Measurements from ENCODE around the gene FBLN5.
"Not testable (repeated sequence)": the region's sequence is repeated elsewhere in the genome, so short reads cannot be mapped to it uniquely, and the experiment has no call there.

The FBLN5 gene

DNA sequence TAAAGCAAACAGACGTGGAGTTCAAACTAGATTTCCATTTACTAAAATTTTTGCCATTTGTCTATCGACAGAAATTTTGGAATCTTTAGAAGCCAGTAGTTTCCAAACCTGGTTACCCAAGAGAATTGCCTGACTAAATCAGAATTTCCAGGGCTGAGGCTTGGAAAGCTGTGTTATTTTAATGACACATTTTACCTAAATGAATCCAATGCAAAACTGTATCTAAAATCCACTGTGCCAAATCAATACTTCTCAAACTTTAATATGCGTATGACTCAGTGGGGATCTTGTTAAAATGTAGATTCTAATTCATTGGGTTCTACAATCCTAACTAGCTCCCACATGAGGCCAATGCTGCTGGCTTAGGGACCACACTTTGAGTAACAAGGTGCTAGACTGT lies 45.2 kb downstream of the FBLN5 start:
- TF ChIP-seq, protein P1, sequence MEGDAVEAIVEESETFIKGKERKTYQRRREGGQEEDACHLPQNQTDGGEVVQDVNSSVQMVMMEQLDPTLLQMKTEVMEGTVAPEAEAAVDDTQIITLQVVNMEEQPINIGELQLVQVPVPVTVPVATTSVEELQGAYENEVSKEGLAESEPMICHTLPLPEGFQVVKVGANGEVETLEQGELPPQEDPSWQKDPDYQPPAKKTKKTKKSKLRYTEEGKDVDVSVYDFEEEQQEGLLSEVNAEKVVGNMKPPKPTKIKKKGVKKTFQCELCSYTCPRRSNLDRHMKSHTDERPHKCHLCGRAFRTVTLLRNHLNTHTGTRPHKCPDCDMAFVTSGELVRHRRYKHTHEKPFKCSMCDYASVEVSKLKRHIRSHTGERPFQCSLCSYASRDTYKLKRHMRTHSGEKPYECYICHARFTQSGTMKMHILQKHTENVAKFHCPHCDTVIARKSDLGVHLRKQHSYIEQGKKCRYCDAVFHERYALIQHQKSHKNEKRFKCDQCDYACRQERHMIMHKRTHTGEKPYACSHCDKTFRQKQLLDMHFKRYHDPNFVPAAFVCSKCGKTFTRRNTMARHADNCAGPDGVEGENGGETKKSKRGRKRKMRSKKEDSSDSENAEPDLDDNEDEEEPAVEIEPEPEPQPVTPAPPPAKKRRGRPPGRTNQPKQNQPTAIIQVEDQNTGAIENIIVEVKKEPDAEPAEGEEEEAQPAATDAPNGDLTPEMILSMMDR (conservative IDR thresholded peaks at IDR 0.05; ENCODE audit: control insufficient read depth, insufficient read depth, low read depth, low read length), result no peak
- DNase-seq (ENCODE audit: low read depth), result peak; percentile 55
- no peak overlapping the region for H3K4me3 ChIP-seq (ENCODE audit: control insufficient read depth, low read depth, low read length)

DNA sequence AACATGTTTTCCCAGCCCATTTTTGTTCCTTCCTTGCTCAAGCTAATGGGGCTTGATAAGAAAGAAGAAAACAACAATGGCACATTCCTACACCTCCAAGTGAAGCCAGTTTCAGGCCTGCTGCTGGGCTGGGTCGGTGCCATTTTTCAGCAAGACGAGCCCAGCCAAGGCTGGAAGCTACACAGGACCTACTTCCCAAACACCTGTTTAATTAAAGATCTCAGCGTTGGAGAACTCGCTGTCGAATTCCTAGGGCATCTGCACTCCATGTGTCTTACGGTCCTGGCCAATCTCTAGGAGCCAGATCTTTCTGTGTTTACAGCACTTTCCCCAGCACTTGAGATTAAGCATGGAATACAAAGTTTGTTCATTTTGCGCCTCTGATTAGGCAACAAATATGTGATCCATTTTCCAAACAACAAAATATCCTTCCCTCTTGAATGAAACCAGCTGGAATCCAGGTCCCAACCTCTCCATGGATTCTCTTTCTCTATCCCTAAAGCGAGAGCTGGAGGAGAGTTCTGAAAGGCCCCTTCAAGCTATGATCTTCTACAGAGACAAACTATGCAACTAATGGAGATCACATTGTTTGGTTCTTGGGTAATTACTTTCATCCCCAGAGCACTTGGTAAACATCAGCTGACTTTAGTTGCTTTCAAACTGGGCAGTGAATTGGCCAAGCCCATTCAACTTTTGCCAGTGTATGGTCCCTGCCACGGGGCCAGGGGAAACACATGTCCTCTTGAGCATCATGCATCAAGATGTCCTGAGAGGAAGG lies 45.9 kb downstream of the FBLN5 start:
- TF ChIP-seq, protein P1 (conservative IDR thresholded peaks at IDR 0.05; ENCODE audit: control insufficient read depth, insufficient read depth, low read depth, low read length), result no peak
- H3K4me3 ChIP-seq (ENCODE audit: control insufficient read depth, low read depth, low read length), result no peak overlapping the region
- peak; percentile 51 for DNase-seq (ENCODE audit: low read depth)

DNA sequence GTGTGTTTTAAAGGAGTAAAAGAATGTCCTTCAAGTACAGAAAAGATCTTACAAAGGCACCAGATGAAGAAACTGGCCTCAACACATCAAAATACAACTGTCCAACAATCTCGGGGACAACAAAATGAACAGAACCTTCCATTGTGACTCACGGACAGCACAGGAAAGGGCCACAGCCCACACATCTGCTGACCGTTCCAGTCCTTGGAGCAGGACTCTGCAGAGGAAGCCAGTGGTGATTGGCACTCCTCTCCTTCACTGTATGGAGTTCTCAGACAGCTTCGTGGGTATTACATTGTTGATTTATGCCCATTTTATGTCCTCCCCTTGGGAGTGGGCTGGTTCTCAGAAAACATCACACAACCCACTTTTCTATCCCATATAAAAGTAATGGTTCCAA lies 47.7 kb downstream of the FBLN5 start:
- H3K4me3 ChIP-seq (ENCODE audit: control insufficient read depth, low read depth, low read length), result no peak overlapping the region
- DNase-seq (ENCODE audit: low read depth), result peak; percentile 52
- TF ChIP-seq, protein P1 (conservative IDR thresholded peaks at IDR 0.05; ENCODE audit: control insufficient read depth, insufficient read depth, low read depth, low read length), result no peak

DNA sequence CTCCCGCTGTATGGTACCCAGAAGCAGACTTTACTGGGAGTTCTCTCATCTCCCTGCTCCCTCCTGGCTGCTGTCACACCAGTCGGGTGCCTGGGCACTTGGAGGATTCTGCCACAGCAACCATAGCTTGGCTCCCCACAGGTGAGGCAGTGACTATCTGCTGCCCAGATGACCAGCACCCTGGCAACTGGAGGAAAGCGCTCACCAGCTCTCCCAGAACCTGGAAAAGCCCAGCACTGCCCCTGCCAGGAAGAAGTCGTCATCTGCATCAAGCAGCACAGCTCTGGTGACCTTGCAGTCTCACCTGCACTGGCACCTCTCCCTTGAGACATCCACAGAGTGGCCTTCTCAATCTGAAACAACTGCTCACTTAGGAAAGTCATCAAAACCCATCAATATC lies 48.3 kb downstream of the FBLN5 start:
- H3K4me3 ChIP-seq (ENCODE audit: control insufficient read depth, low read depth, low read length), result no peak overlapping the region
- DNase-seq (ENCODE audit: low read depth), result no peak
- TF ChIP-seq, protein P1 (conservative IDR thresholded peaks at IDR 0.05; ENCODE audit: control insufficient read depth, insufficient read depth, low read depth, low read length), result no peak

DNA sequence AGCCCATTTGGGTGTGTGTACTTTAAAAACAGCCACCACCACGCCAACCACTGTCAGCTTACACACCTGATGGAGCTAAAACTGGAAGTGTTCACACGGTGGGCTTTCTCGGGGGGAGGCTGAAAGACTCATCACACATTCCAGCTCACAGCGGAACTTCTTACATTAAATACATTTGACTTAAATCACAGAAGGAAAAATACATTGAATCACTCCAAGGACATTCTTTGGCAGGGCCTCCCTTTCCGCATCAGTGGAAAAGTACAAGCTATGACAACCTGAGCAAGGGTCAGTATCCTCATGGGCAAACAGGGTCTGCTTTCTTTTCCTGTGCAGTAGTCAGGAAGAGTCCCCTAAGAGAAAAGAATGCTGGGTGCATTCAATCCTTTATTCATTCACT lies 49.1 kb downstream of the FBLN5 start:
- DNase-seq (ENCODE audit: low read depth), result peak; percentile 37
- H3K4me3 ChIP-seq (ENCODE audit: control insufficient read depth, low read depth, low read length), result no peak overlapping the region
- TF ChIP-seq, protein P1 (conservative IDR thresholded peaks at IDR 0.05; ENCODE audit: control insufficient read depth, insufficient read depth, low read depth, low read length), result no peak

DNA sequence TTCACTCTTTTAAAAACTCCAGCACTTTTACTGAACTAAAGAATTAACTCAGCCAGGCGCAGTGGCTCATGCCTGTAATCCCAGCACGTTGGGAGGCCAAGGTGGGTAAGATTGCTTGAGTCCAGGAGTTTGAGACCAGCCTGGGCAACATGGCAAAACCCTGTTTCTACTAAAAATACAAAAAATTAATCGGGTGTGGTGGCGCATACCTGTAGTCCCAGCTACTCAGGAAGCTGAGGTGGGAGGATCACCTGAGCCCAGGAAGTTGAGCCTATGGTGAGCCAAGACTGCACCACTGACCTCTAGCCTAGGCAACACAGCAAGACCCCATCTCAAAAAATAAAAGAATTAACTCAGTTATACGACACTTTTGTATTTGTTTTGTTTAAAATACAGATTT lies 49.8 kb downstream of the FBLN5 start:
- not testable (repeated sequence) for DNase-seq (ENCODE audit: low read depth)

DNA sequence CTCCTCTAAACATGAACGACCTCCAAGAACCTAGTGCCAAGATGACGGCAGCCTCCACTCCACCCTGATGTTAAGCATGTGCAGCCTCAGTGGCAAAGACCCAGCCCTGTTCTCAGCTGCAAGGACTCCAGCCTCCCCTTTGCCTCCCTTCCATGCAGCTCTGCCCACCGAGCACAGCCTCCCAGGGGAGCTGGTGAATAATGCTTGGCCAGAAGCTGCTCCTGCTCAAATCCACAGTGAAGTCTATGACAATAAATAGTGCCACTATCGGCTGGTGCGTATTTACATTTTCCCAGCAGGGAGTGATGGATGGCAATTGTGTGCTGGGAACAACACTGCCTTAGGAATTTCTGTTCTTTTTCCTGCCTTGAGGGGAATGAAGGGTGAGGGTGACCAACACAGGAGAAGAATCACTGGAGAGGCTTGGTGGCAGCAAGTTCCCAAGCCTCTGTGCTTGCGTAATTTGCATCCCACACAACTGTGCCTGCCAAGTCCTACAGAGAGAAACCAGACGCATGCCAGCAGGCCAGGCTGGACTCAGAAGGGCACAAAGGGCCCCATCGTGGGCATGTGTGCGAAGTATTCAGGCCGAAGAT lies 50.3 kb downstream of the FBLN5 start:
- DNase-seq (ENCODE audit: low read depth), result peak; percentile 75
- TF ChIP-seq, protein P1 (conservative IDR thresholded peaks at IDR 0.05; ENCODE audit: control insufficient read depth, insufficient read depth, low read depth, low read length), result no peak
- H3K4me3 ChIP-seq (ENCODE audit: control insufficient read depth, low read depth, low read length), result no peak overlapping the region

More for the DNA sequence above, 49.8 kb downstream of the FBLN5 start:
- not testable (repeated sequence) for H3K4me3 ChIP-seq (ENCODE audit: control insufficient read depth, low read depth, low read length)
